DND-41 (cell line): ENCODE data around the gene NAALAD2.
"Not testable (repeated sequence)": the region's sequence is repeated elsewhere in the genome, so short reads cannot be mapped to it uniquely, and the experiment has no call there.

Experiments
- ATAC-seq: fragments of 200-7000 bp; cut with Tn5 transposase; 3 replicates; pipeline ENCODE4 v1.9.1; 2021; ENCODE audit warnings: low read depth; ENCODE audit not compliant: insufficient read depth
- DNase-seq: peaks from one replicate; pipeline ENCODE4 v3.0.0-alpha.2; 2020
- H2AFZ ChIP-seq: 2 replicates; pipeline ENCODE4 v1.6.0; 2012; ENCODE audit warnings: low read depth, low read length
- H3K27ac ChIP-seq: 2 replicates; pipeline ENCODE4 v1.5.1; 2012; ENCODE audit warnings: low read length, inconsistent platforms
- H3K27me3 ChIP-seq: fragments of 200-600 bp; sonication (generic); 2 replicates; pipeline ENCODE4 v1.6.0; 2012; ENCODE audit warnings: low read length, mild to moderate bottlenecking, inconsistent platforms; ENCODE audit not compliant: insufficient read depth, poor library complexity
- H3K36me3 ChIP-seq: 2 replicates; pipeline ENCODE4 v1.5.1; 2012; ENCODE audit warnings: low read length, inconsistent platforms; ENCODE audit not compliant: insufficient read depth
- H3K4me1 ChIP-seq: 2 replicates; pipeline ENCODE4 v1.5.1; 2012; ENCODE audit warnings: mild to moderate bottlenecking, low read length; ENCODE audit not compliant: insufficient read depth
- H3K4me2 ChIP-seq: 2 replicates; pipeline ENCODE4 v1.6.0; 2012; ENCODE audit warnings: mild to moderate bottlenecking, moderate library complexity, low read length, inconsistent platforms; ENCODE audit not compliant: insufficient read depth
- H3K4me3 ChIP-seq, 2 experiments: fragments of 200-600 bp in 1 of 2; shearing (Covaris generic) in 1 of 2; 2 replicates each; pipeline ENCODE4 v1.5.1; 2012 to 2016; ENCODE audit warnings: inconsistent platforms in 2 of 2, low read length in 2 of 2, mild to moderate bottlenecking in 2 of 2, low read depth in 1 of 2, moderate library complexity in 1 of 2
- H3K79me2 ChIP-seq: 2 replicates; pipeline ENCODE4 v1.6.0; 2012; ENCODE audit warnings: low read length, inconsistent platforms; ENCODE audit not compliant: insufficient read depth
- H3K9ac ChIP-seq: 2 replicates; pipeline ENCODE4 v1.6.0; 2012; ENCODE audit warnings: low read depth, mild to moderate bottlenecking, inconsistent platforms, low read length, moderate library complexity
- H3K9me3 ChIP-seq: 2 replicates; pipeline ENCODE4 v1.5.1; 2012; ENCODE audit warnings: low read length, moderate library complexity, mild to moderate bottlenecking, inconsistent platforms; ENCODE audit not compliant: insufficient read depth, severe bottlenecking
- H4K20me1 ChIP-seq: 2 replicates; pipeline ENCODE4 v1.6.0; 2012; ENCODE audit warnings: low read length; ENCODE audit not compliant: insufficient read depth
- EZH2 ChIP-seq: IDR thresholded peaks from 3 replicates; pipeline ENCODE4 v1.6.1; 2012; ENCODE audit warnings: borderline replicate concordance, low read depth, mild to moderate bottlenecking, moderate library complexity, low read length, inconsistent platforms; ENCODE audit not compliant: severe bottlenecking
- TF ChIP-seq, protein P1 (sequence below): IDR thresholded peaks from 2 replicates; pipeline ENCODE4 v1.5.1; 2012; ENCODE audit warnings: borderline replicate concordance, low read length, moderate library complexity, mild to moderate bottlenecking; ENCODE audit not compliant: poor library complexity, severe bottlenecking; ENCODE audit errors: extremely low read depth

NAALAD2 gene

DNA sequence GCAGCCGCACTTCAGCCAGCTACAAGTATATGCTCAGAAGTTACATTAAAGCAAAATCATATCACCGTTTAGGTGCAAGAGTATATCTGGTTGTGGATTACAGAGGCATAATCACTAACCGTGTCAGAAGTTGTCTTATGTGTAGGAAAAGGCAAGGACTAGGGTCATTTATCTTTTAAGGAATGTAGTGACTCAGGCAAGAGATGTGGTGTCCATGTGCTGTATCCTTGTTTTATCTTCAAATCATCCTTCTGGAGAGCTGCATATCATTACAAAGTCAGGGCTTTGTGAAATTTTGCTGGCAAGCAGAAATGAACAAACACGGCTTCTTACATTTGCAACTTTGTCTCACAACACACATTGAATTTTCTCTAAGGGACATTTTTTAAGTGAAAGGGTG, 101.1 kb downstream of the NAALAD2 start:
- Histone ChIP-seq H3K79me2 (no peaks in the 10 kb centered on the region), H2AFZ (no peak overlapping the region), H3K27me3 (peaks cover 10% of the 10 kb centered on the region), H3K27ac (no peak overlapping the region), H3K4me1 (no peaks in the 10 kb centered on the region), H3K4me3 (no peak overlapping the region), H3K4me2 (no peak overlapping the region), H3K9ac (no peak overlapping the region), H4K20me1 (no peaks in the 10 kb centered on the region), H3K9me3 (no peaks in the 10 kb centered on the region), H3K36me3 (no peaks in the 10 kb centered on the region)
- DNase-seq (no peak), ATAC-seq (no peak)
- TF ChIP-seq EZH2 = no peak
- TF ChIP-seq, protein P1, sequence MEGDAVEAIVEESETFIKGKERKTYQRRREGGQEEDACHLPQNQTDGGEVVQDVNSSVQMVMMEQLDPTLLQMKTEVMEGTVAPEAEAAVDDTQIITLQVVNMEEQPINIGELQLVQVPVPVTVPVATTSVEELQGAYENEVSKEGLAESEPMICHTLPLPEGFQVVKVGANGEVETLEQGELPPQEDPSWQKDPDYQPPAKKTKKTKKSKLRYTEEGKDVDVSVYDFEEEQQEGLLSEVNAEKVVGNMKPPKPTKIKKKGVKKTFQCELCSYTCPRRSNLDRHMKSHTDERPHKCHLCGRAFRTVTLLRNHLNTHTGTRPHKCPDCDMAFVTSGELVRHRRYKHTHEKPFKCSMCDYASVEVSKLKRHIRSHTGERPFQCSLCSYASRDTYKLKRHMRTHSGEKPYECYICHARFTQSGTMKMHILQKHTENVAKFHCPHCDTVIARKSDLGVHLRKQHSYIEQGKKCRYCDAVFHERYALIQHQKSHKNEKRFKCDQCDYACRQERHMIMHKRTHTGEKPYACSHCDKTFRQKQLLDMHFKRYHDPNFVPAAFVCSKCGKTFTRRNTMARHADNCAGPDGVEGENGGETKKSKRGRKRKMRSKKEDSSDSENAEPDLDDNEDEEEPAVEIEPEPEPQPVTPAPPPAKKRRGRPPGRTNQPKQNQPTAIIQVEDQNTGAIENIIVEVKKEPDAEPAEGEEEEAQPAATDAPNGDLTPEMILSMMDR = no peak

DNA sequence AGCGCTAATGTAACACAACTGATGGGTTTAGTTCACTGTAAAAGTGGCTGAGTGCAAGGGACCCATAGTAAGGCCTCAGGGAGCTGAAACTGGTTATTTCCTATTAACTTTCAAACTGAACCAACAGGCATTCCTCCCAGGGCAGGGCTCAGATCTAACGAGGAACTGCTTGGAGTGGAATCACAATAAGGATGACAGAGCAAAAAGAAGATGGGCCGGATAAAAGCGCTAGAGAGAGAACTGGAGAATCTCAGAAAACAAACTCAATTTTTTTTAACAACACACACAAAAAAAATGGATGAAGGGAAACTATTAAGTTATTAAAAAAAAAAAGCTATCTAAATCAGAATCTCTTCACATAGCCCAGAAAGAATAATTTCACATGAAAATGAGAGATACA, 102.5 kb downstream of the NAALAD2 start:
- Histone ChIP-seq H3K36me3 (no peaks in the 10 kb centered on the region), H3K9ac (no peak overlapping the region), H3K79me2 (no peaks in the 10 kb centered on the region), H2AFZ (no peak overlapping the region), H3K9me3 (no peaks in the 10 kb centered on the region), H3K27me3 (peaks cover 5% of the 10 kb centered on the region), H3K27ac (no peak overlapping the region), H3K4me3 (no peak overlapping the region), H4K20me1 (no peaks in the 10 kb centered on the region), H3K4me1 (no peaks in the 10 kb centered on the region), H3K4me2 (no peak overlapping the region)
- TF ChIP-seq, protein P1 = no peak
- no peak for TF ChIP-seq EZH2
- ATAC-seq (no peak), DNase-seq (no peak)

DNA sequence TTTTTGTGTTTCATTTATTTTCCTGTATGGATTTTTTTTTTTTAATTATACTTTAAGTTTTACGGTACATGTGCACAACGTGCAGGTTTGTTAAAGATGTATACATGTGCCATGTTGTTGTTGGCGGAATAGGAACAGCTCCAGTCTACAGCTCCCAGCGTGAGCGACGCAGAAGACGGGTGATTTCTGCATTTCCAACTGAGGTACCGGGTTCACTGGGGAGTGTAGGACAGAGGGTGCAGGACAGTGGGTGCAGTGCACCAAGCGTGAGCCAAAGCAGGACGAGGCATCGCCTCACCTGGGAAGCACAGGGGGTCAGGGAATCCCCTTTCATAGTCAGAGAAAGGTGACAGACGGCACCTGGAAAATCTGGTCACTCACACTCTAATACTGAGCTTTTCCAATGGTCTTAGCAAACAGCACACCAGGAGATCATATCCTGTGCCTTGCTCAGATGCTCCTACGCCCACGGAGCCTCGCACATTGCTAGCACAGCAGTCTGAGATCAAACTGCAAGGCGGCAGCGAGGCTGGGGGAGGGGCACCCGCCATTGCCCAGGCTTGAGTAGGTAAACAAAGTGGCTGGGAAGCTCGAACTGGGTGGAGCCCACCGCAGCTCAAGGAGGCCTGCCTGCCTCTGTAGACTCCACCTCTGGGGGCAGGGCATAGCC, 105.6 kb downstream of the NAALAD2 start:
- not testable (repeated sequence) for H3K9me3 ChIP-seq, H2AFZ ChIP-seq, H3K27ac ChIP-seq, H3K4me2 ChIP-seq, H4K20me1 ChIP-seq, H3K4me1 ChIP-seq, DNase-seq, ATAC-seq, H3K9ac ChIP-seq, H3K79me2 ChIP-seq, H3K36me3 ChIP-seq, H3K27me3 ChIP-seq, H3K4me3 ChIP-seq

DNA sequence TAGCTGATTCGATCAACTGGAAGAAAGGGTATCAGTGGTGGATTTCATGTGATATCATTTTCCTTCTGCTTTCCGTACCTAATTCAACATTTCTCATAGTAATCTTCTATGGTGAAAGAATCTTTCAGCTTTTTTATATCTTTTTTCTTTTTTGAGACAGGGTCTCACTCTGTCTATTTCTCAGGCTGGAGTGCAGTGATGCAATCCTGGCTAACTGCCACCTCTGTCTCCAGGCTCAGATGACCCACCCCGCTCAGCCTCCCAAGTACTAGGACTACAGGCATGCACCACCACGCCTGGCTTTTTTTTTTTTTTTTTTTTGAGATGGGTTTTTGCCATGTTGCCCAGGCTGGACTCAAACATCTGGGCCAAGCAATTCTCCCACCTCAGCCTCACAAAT, 107.0 kb downstream of the NAALAD2 start:
- H3K9me3 ChIP-seq = no peaks in the 10 kb centered on the region

More for the DNA sequence above, 107.0 kb downstream of the NAALAD2 start:
- no peaks in the 10 kb centered on the region for H3K27me3 ChIP-seq
- no peak overlapping the region for H3K27ac ChIP-seq
- no peak for DNase-seq
- H2AFZ ChIP-seq = no peak overlapping the region
- no peak overlapping the region for H3K4me2 ChIP-seq
- H3K9ac ChIP-seq = no peak overlapping the region
- H3K79me2 ChIP-seq = no peaks in the 10 kb centered on the region
- no peaks in the 10 kb centered on the region for H3K4me1 ChIP-seq
- no peak overlapping the region for H3K4me3 ChIP-seq
- no peaks in the 10 kb centered on the region for H4K20me1 ChIP-seq
- TF ChIP-seq, protein P1 = no peak
- no peak for TF ChIP-seq EZH2
- H3K36me3 ChIP-seq = no peaks in the 10 kb centered on the region
- ATAC-seq = no peak
